Smooth muscle cell (in vitro differentiated cells): ENCODE results near the gene SDSL. TPM values are rescaled to one million over a fixed set of nuclear protein-coding genes. Genes with fewer than 3 reads are reported as not detected.

Source experiments
- DNase-seq: peaks from one replicate; lab custom pipeline; 2025; ENCODE audit not compliant: unreplicated experiment; lab: John Stamatoyannopoulos, UW
- H2AFZ ChIP-seq: fragments of 200-600 bp; sonication (generic); 2 replicates; pipeline ENCODE4 v1.6.0; 2016; ENCODE audit warnings: antibody characterized with exemption, low read depth, mild to moderate bottlenecking
- H3F3A ChIP-seq: fragments of 200-600 bp; sonication (generic); 2 replicates; pipeline ENCODE4 v1.6.0; 2017; ENCODE audit warnings: antibody characterized with exemption, low read depth
- H3K27ac ChIP-seq: fragments of 200-600 bp; sonication (generic); 2 replicates; pipeline ENCODE4 v1.5.1; 2016; ENCODE audit warnings: low read depth, mild to moderate bottlenecking
- H3K27me3 ChIP-seq: fragments of 200-600 bp; sonication (generic); 2 replicates; pipeline ENCODE4 v1.6.1; 2016; ENCODE audit warnings: low read depth, mild to moderate bottlenecking
- H3K36me3 ChIP-seq: fragments of 200-600 bp; sonication (generic); 2 replicates; pipeline ENCODE4 v1.5.1; 2016; ENCODE audit warnings: low read depth
- H3K4me1 ChIP-seq: fragments of 200-600 bp; sonication (generic); 2 replicates; pipeline ENCODE4 v1.5.1; 2016; ENCODE audit warnings: low read depth
- H3K4me2 ChIP-seq: fragments of 200-600 bp; sonication (generic); 2 replicates; pipeline ENCODE4 v1.6.0; 2016; ENCODE audit warnings: mild to moderate bottlenecking
- H3K4me3 ChIP-seq: fragments of 200-600 bp; sonication (generic); 2 replicates; pipeline ENCODE4 v1.5.1; 2016; ENCODE audit warnings: mild to moderate bottlenecking
- H3K79me2 ChIP-seq: fragments of 200-600 bp; sonication (generic); 2 replicates; pipeline ENCODE4 v1.6.0; 2016; ENCODE audit warnings: low read depth, mild to moderate bottlenecking
- H3K9ac ChIP-seq: fragments of 200-600 bp; sonication (generic); 2 replicates; pipeline ENCODE4 v1.6.0; 2016; ENCODE audit warnings: low read depth
- H3K9me3 ChIP-seq: fragments of 200-600 bp; sonication (generic); replicated peaks from 2 replicates; pipeline ENCODE4 v1.5.1; 2016; ENCODE audit warnings: low read depth
- H4K20me1 ChIP-seq: fragments of 200-600 bp; sonication (generic); 2 replicates; pipeline ENCODE4 v1.6.0; 2016; ENCODE audit warnings: low read depth
- WGBS: methylation state at CpG from one replicate; pipeline ENCODE4 v1.1.7; 2016; ENCODE audit warnings: low lambda C conversion rate; 5-methylcytosine and 5-hydroxymethylcytosine counted together
- polyA plus RNA-seq: library from polyadenylated mRNA; unstranded; fragments of >200 nt; fragmentation: Nextera tagmentation; extraction: Ambion mirVana; gene quantifications from 2 replicates; pipeline ENCODE4 v1.2.1, GENCODE V29; 2016
- total RNA-seq: library from RNA; depleted of rRNA; stranded (reverse); fragments of >200 nt; gene quantifications from 2 replicates; pipeline ENCODE4 v1.2.3, GENCODE V29; 2014
- TF ChIP-seq, protein P1 (sequence below): fragments of 200-600 bp; sonication (generic); IDR thresholded peaks from 2 replicates; pipeline ENCODE4 v1.5.1; 2017; ENCODE audit warnings: borderline replicate concordance, mild to moderate bottlenecking, antibody characterized with exemption; ENCODE audit not compliant: insufficient read depth, poor library complexity, severe bottlenecking

Gene SDSL
- total and polyA plus RNA-seq, 2 experiments from 2014 or later, result 3.6 to 6.7 TPM

DNA sequence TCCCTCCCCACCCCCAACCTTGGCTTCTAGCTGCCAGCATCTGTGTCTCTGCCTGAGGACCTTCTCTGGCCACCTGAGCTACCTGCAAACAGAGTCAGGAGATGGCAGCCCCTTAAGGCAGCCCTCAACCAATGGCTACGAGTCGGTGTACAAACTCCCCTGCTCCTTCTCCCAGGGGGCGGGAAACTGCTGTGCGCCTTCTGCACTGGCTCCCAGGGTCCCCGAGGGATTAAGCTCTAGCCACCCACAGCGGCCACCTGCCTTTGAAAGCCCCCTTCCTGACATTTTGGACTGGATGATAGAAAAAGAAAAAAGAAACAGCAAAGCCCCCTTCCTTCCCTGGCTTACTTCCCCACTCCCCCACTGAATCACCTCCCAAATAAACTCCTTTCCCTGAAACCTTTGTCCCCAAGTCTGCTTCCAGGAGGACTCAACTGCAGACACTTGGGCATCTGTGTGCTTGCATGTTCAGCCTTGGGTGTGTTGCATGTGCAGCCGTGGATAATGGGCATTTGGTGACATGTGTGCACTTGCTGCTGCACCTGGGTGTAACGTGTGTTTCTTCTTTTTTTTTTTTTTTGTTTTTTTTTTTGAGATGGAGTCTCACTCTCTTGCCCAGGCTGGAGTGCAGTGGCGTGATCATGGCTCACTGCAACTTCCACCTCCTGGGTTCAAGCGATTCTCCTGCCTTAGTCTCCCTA lies 24.5 kb upstream of the SDSL start:
- H4K20me1 ChIP-seq, result no peaks in the 10 kb centered on the region
- 88% methylated on average over 10 of the region's 10 CpGs for WGBS
- H3K9ac ChIP-seq, result no peak overlapping the region

DNA sequence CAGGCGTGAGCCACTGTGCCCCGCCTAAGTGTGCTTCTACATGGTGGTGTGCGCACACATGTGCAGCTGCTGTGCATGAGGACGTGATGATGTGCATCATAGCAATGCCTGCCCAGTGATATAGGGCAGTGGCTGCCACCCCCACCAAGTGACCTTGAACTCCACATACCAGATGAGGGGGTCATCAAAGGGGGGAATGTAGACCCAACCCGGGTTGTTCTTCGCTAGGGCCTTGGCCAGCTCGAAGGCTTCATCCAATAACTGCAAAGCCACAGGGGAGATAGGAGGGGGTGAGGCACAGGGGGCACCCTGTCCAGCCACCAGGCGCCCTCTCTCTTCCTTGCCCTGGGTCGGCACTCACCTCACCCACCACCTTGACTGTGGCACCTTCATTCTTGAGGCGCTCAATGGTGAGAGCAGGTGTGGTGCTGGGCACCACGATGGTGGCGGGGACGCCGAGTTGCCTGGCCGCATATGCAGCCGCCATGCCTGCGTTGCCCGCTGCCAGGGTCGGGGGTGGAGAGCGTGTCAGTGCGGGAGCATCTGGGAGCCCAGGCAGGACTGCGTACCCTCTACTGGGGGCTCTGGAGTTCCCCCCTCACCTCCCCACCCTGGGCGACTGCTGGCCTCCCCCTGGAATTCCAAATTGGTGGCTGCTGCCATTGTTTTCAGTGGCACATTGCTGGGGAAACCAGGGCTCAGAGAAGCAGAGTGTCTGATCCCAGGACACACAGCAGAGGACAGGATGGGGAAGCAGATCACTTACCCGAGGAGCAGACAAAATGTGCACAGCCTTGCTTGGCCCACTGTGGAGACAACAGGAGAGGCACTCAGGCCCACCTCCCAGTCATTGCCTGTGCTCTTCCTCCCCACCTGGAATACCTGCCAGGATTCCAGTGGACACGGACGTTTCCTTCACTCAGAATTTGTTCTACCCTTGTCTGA lies 23.6 kb upstream of the SDSL start:
- 89% methylated on average over 26 of the region's 26 CpGs for WGBS
- no peak overlapping the region for H2AFZ ChIP-seq
- H3K27ac ChIP-seq, result no peak overlapping the region
- no peaks in the 10 kb centered on the region for H3K36me3 ChIP-seq
- H3K27me3 ChIP-seq, result no peaks in the 10 kb centered on the region
- no peaks in the 10 kb centered on the region for H4K20me1 ChIP-seq
- no peaks in the 10 kb centered on the region for H3K4me1 ChIP-seq
- H3K4me3 ChIP-seq, result no peak overlapping the region
- DNase-seq, result no peak
- no peak overlapping the region for H3K4me2 ChIP-seq
- TF ChIP-seq, protein P1, sequence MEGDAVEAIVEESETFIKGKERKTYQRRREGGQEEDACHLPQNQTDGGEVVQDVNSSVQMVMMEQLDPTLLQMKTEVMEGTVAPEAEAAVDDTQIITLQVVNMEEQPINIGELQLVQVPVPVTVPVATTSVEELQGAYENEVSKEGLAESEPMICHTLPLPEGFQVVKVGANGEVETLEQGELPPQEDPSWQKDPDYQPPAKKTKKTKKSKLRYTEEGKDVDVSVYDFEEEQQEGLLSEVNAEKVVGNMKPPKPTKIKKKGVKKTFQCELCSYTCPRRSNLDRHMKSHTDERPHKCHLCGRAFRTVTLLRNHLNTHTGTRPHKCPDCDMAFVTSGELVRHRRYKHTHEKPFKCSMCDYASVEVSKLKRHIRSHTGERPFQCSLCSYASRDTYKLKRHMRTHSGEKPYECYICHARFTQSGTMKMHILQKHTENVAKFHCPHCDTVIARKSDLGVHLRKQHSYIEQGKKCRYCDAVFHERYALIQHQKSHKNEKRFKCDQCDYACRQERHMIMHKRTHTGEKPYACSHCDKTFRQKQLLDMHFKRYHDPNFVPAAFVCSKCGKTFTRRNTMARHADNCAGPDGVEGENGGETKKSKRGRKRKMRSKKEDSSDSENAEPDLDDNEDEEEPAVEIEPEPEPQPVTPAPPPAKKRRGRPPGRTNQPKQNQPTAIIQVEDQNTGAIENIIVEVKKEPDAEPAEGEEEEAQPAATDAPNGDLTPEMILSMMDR, result no peak
- H3F3A ChIP-seq, result no peaks in the 10 kb centered on the region
- H3K9me3 ChIP-seq, result no peaks in the 10 kb centered on the region
- no peaks in the 10 kb centered on the region for H3K79me2 ChIP-seq
- no peak overlapping the region for H3K9ac ChIP-seq

More for the DNA sequence above, 24.5 kb upstream of the SDSL start:
- TF ChIP-seq, protein P1, result no peak
- H3K36me3 ChIP-seq, result no peaks in the 10 kb centered on the region
- no peak overlapping the region for H2AFZ ChIP-seq
- no peak overlapping the region for H3K4me3 ChIP-seq
- H3K4me2 ChIP-seq, result no peak overlapping the region
- H3K79me2 ChIP-seq, result no peaks in the 10 kb centered on the region
- H3F3A ChIP-seq, result no peaks in the 10 kb centered on the region
- no peaks in the 10 kb centered on the region for H3K9me3 ChIP-seq
- DNase-seq, result no peak
- H3K27ac ChIP-seq, result no peak overlapping the region
- no peaks in the 10 kb centered on the region for H3K4me1 ChIP-seq
- no peaks in the 10 kb centered on the region for H3K27me3 ChIP-seq

DNA sequence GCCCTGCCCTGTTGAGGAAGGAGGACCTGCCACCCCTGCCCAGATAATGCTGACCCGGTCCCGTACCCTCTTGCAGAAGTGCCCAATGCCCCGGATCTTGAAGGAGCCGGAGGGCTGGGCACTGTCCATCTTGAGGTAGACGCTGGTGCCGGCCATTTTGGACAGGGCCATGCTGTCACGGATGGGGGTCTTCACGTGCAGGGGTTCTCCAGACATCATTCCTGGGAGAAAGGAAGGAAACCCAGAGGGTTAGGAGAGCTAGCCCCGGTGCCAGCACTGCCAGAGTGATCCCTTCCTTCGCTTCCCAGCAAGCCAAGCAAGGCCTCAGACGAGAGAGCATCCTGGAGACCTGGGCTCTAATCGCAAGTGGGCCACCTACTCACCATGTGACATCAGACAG lies 22.7 kb upstream of the SDSL start:
- no peaks in the 10 kb centered on the region for H3K79me2 ChIP-seq
- H3K9me3 ChIP-seq, result no peaks in the 10 kb centered on the region
- no peaks in the 10 kb centered on the region for H3K27me3 ChIP-seq
- no peaks in the 10 kb centered on the region for H4K20me1 ChIP-seq
- H2AFZ ChIP-seq, result no peak overlapping the region
- H3K4me2 ChIP-seq, result no peak overlapping the region
- no peaks in the 10 kb centered on the region for H3K36me3 ChIP-seq
- TF ChIP-seq, protein P1, result no peak
- no peak overlapping the region for H3K9ac ChIP-seq
- no peak overlapping the region for H3K27ac ChIP-seq
- no peak overlapping the region for H3K4me3 ChIP-seq
- no peaks in the 10 kb centered on the region for H3K4me1 ChIP-seq
- DNase-seq, result no peak
- WGBS, result 95% methylated on average over 12 of the region's 12 CpGs
- no peaks in the 10 kb centered on the region for H3F3A ChIP-seq
